OCI-LY3 (cell line): Measurements from ENCODE around the gene PICK1.

Experiments used
- H2AFZ ChIP-seq: fragments of 200-600, 300-600 bp; shearing (Covaris generic); 2 replicates; pipeline ENCODE4 v1.6.0; 2014; ENCODE audit warnings: antibody characterized with exemption, low read depth, low read length
- H3K27ac ChIP-seq: fragments of 200-600, 300-600 bp; sonication (generic); 2 replicates; pipeline ENCODE4 v1.5.1; 2014; ENCODE audit warnings: mild to moderate bottlenecking, low read length, moderate library complexity, mixed read lengths
- H3K27me3 ChIP-seq: fragments of 200-600, 300-600 bp; sonication (generic); 2 replicates; pipeline ENCODE4 v1.6.1; 2014; ENCODE audit warnings: low read depth, low read length, mixed read lengths
- H3K36me3 ChIP-seq: fragments of 200-600, 300-600 bp; sonication (generic); replicated peaks from 2 replicates; pipeline ENCODE3; 2014; ENCODE audit warnings: low read depth, low read length, mixed read lengths
- H3K4me1 ChIP-seq: fragments of 300-600, 200-600 bp; sonication (generic); 2 replicates; pipeline ENCODE4 v1.6.1; 2014; ENCODE audit warnings: low read length, mixed read lengths
- H3K4me2 ChIP-seq: fragments of 200-600, 300-600 bp; sonication (generic); 2 replicates; pipeline ENCODE4 v1.6.1; 2014; ENCODE audit warnings: low read length, mixed read lengths
- H3K4me3 ChIP-seq: fragments of 300-600, 200-600 bp; sonication (generic); 2 replicates; pipeline ENCODE4 v1.5.1; 2014; ENCODE audit warnings: antibody characterized with exemption, mild to moderate bottlenecking, low read length, moderate library complexity
- H3K79me2 ChIP-seq: fragments of 300-600, 200-600 bp; shearing (Covaris generic); 2 replicates; pipeline ENCODE4 v1.6.1; 2014; ENCODE audit warnings: mild to moderate bottlenecking, low read length, mixed read lengths
- H3K9ac ChIP-seq: fragments of 300-600, 200-600 bp; shearing (Covaris generic); 2 replicates; pipeline ENCODE4 v1.6.0; 2014; ENCODE audit warnings: mild to moderate bottlenecking, low read length, moderate library complexity
- H3K9me3 ChIP-seq: fragments of 200-600, 300-600 bp; shearing (Covaris generic); 2 replicates; pipeline ENCODE4 v1.6.1; 2014; ENCODE audit warnings: low read length, mixed read lengths; ENCODE audit not compliant: insufficient read depth
- H4K20me1 ChIP-seq: fragments of 200-600, 300-600 bp; sonication (generic); 2 replicates; pipeline ENCODE4 v1.6.1; 2016; ENCODE audit warnings: low read length, mixed read lengths; ENCODE audit not compliant: insufficient read depth
- EZH2phosphoT487 ChIP-seq: fragments of 200-600 bp; shearing (Covaris generic); IDR thresholded peaks from 2 replicates; pipeline ENCODE4 v1.6.1; 2018; ENCODE audit warnings: antibody characterized with exemption, mixed run types, low read depth
- TF ChIP-seq, protein P1 (sequence below): fragments of 200-600, 300-600 bp; sonication (generic); IDR thresholded peaks from 2 replicates; pipeline ENCODE4 v1.5.1; 2014; ENCODE audit warnings: antibody characterized with exemption, low read length, low read depth

Gene PICK1

GRCh38 chr22:38049812-38050619, 7.2 kb upstream of the PICK1 start:
- H2AFZ ChIP-seq = no peak overlapping the region
- H3K4me3 ChIP-seq = no peak overlapping the region
- peaks cover 34% of the 10 kb centered on the region for H3K27me3 ChIP-seq
- H3K27ac ChIP-seq = no peak overlapping the region
- H4K20me1 ChIP-seq = no peaks in the 10 kb centered on the region
- H3K9ac ChIP-seq = no peak overlapping the region
- H3K4me2 ChIP-seq = no peak overlapping the region
- TF ChIP-seq, protein P1, sequence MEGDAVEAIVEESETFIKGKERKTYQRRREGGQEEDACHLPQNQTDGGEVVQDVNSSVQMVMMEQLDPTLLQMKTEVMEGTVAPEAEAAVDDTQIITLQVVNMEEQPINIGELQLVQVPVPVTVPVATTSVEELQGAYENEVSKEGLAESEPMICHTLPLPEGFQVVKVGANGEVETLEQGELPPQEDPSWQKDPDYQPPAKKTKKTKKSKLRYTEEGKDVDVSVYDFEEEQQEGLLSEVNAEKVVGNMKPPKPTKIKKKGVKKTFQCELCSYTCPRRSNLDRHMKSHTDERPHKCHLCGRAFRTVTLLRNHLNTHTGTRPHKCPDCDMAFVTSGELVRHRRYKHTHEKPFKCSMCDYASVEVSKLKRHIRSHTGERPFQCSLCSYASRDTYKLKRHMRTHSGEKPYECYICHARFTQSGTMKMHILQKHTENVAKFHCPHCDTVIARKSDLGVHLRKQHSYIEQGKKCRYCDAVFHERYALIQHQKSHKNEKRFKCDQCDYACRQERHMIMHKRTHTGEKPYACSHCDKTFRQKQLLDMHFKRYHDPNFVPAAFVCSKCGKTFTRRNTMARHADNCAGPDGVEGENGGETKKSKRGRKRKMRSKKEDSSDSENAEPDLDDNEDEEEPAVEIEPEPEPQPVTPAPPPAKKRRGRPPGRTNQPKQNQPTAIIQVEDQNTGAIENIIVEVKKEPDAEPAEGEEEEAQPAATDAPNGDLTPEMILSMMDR = no peak
- no peak for TF ChIP-seq EZH2phosphoT487
- H3K9me3 ChIP-seq = no peaks in the 10 kb centered on the region
- H3K36me3 ChIP-seq = no peaks in the 10 kb centered on the region
- peaks cover 13% of the 10 kb centered on the region for H3K4me1 ChIP-seq
- no peaks in the 10 kb centered on the region for H3K79me2 ChIP-seq

GRCh38 chr22:38050720-38051119, 6.5 kb upstream of the PICK1 start:
- H3K27me3 ChIP-seq = peaks cover 34% of the 10 kb centered on the region
- no peaks in the 10 kb centered on the region for H3K79me2 ChIP-seq
- H3K9ac ChIP-seq = no peak overlapping the region
- no peaks in the 10 kb centered on the region for H4K20me1 ChIP-seq
- TF ChIP-seq, protein P1 = no peak
- TF ChIP-seq EZH2phosphoT487 = no peak
- H3K9me3 ChIP-seq = no peaks in the 10 kb centered on the region
- no peak overlapping the region for H3K4me2 ChIP-seq
- H3K4me3 ChIP-seq = no peak overlapping the region
- no peak overlapping the region for H2AFZ ChIP-seq
- H3K27ac ChIP-seq = no peak overlapping the region
- peaks cover 13% of the 10 kb centered on the region for H3K4me1 ChIP-seq
- H3K36me3 ChIP-seq = no peaks in the 10 kb centered on the region

GRCh38 chr22:38051261-38051660, 5.9 kb upstream of the PICK1 start:
- no peaks in the 10 kb centered on the region for H3K36me3 ChIP-seq
- H2AFZ ChIP-seq = no peak overlapping the region
- peaks cover 33% of the 10 kb centered on the region for H3K27me3 ChIP-seq
- H3K79me2 ChIP-seq = no peaks in the 10 kb centered on the region
- TF ChIP-seq EZH2phosphoT487 = no peak
- TF ChIP-seq, protein P1 = no peak
- H3K4me1 ChIP-seq = peaks cover 13% of the 10 kb centered on the region
- H3K9me3 ChIP-seq = no peaks in the 10 kb centered on the region
- H3K27ac ChIP-seq = no peak overlapping the region
- H3K9ac ChIP-seq = no peak overlapping the region
- no peaks in the 10 kb centered on the region for H4K20me1 ChIP-seq
- no peak overlapping the region for H3K4me2 ChIP-seq
- H3K4me3 ChIP-seq = no peak overlapping the region

- no peaks in the 10 kb centered on the region for H4K20me1 ChIP-seq
- peaks cover 18% of the 10 kb centered on the region for H3K4me1 ChIP-seq
- no peaks in the 10 kb centered on the region for H3K9me3 ChIP-seq
- no peaks in the 10 kb centered on the region for H3K79me2 ChIP-seq
- H3K27ac ChIP-seq = no peak overlapping the region
- H3K27me3 ChIP-seq = peaks cover 25% of the 10 kb centered on the region
- peak overlapping the region; percentile 48 for H3K4me3 ChIP-seq
- no peaks in the 10 kb centered on the region for H3K36me3 ChIP-seq
- H3K4me2 ChIP-seq = peak overlapping the region; percentile 67
- TF ChIP-seq EZH2phosphoT487 = no peak
- TF ChIP-seq, protein P1 = peak; percentile 100
- H3K9ac ChIP-seq = no peak overlapping the region
- peak overlapping the region; percentile 54 for H2AFZ ChIP-seq
Measured at GRCh38 chr22:38051900-38052862, 5.0 kb upstream of the PICK1 start.
